ENCODE measurements around the gene STAC3.

DNA sequence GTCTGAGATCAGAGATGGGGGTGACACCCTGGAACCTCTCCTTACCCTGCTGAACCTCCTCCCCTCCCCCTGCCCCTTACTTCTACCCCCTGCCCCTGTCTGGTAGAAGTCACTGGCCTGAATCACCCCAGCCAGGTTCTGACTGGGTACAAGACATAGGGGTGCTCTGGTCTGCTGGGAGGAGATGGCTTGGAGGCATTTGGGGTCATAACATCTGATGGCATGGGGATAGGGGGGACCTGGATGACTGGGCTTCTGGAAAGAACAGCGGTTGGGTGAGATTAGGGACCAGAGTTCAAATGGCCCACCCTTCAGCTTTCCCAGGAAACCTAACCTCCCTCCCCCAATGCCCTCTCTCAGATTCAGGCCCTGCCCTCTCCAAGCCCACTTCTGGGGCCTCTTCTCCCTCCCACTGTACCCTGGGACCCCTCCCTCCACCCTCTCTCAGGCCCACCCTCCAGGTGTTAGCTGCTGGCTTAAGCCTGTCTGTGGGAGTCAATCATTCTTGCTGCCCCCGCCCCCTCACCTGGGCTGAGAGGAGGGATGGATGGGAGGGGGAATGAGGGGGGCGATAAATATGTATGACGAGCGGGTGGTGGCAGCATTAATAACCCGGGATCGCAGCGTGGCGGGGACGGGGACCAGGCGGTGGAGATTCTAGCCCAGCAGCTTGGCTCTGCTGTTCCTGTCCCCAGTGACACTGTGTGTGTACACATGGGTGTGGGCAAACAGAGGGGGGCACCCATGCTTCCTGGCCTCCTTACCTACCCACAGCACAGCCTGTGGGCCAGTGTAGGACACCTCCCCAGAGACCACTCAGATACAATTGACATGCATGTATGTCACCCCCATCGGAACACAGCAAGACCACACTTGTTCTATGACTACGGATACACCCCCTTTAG lies 28.4 kb downstream of the STAC3 start:
- no peak for TF ChIP-seq EZH2 (optimal IDR thresholded peaks at IDR 0.05; ENCODE audit: low read depth, low read length)
- TF ChIP-seq, protein P1, sequence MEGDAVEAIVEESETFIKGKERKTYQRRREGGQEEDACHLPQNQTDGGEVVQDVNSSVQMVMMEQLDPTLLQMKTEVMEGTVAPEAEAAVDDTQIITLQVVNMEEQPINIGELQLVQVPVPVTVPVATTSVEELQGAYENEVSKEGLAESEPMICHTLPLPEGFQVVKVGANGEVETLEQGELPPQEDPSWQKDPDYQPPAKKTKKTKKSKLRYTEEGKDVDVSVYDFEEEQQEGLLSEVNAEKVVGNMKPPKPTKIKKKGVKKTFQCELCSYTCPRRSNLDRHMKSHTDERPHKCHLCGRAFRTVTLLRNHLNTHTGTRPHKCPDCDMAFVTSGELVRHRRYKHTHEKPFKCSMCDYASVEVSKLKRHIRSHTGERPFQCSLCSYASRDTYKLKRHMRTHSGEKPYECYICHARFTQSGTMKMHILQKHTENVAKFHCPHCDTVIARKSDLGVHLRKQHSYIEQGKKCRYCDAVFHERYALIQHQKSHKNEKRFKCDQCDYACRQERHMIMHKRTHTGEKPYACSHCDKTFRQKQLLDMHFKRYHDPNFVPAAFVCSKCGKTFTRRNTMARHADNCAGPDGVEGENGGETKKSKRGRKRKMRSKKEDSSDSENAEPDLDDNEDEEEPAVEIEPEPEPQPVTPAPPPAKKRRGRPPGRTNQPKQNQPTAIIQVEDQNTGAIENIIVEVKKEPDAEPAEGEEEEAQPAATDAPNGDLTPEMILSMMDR (IDR thresholded peaks at IDR 0.05; ENCODE audit: low read length): no peak

Measured in MM.1S (cell line).